ENCODE results near the gene ADGB.

Gene ADGB

DNA sequence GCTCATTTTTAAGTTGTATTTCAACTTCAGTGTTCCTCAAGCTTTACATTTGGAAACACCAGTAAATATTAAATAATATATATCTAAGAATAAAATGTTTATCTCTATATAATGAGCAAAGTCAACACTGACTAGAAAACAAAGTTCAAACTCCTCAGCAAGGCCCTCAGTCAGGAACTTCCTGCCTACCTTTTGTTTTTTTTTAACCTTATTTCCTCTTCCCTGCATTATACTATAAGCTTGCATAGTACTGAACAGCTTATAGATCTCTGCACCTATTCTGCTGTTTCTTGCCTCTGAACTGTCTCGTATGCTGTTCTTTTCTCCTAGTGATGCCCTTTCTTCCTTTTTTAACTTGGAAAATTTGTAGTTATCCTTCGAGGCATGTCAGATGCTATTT, 29.6 kb downstream of the ADGB start:
- in situ Hi-C loops (cut with MboI; ENCODE audit: low sequenced_read_pairs), result no loop called here

DNA sequence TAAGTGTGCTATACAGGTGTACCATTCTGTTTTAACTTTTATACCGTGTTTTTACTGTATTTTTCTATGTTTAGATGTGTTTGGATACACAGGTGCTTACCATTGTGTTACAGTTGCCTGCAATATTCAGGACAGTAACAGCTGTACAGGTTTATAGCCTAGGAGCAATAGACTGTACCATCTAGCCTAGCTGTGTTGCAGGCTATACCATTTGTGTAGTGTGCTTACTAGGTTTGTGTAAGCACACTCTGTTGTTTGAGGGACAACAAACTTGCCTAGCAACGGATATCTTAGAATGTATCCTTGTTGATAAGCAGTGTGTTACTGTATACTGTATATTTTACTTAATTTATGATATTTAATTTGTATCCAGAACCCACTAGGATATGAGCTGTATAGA, 35.2 kb downstream of the ADGB start:
- in situ Hi-C loops (cut with MboI; ENCODE audit: low sequenced_read_pairs), result no loop called here

DNA sequence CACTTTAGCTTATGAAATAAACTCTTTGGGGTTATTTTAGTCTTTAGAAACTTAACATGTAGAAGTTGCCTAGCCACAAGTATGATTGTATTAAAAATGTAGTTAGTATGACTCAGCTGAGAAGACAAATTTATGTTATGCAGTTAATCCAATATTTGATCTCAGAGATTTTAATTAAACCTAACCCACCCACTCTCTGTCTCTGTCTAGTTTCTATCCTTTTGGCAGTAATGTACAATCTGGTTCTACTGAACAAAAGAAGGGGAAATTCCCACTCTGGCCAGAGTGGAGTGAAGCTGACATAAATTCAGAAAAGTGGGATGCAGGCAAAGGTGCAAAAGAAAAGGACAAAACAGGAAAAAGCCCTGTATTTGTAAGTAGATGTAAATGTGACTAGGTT, 36.4 kb downstream of the ADGB start:
- in situ Hi-C loops (cut with MboI; ENCODE audit: low sequenced_read_pairs), result no loop called here

DNA sequence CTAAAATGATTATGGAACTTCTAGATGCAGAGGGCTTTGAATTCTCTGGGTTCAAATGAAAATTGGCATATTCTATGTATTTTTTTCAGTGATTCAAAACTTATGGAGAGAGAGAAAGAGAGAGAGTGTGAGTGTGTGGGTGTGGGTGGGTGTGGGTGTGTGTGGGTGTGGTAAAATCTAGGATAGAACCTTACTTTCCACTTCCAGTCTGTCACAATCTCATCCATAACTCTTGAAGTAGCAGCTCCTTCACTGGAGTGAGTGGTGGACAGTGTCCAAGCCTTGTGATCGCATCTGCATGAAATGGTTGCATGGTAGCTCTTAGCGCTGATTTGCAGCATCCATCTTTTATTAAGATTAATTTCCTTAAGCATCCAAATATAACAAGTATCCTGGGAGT, 37.7 kb downstream of the ADGB start:
- in situ Hi-C loops (cut with MboI; ENCODE audit: low sequenced_read_pairs), result no loop called here

DNA sequence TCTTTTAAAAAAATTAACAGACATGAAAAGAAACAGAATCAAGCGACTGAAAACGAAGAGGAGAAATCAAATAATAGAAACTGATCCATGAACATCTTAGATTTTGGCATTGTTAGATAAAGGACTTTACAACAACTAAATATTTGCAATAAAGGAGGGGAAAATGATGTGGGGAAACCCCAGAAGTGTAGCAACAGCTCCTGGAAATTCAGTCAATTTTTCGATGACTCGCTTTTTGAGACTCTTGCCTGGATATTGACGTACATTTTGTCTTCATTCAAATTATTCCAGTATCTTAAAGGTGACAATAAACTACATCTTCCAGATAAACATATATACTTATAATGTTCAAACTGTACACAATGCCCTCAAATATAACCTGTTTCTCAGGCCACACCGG, 44.1 kb downstream of the ADGB start:
- in situ Hi-C loops (cut with MboI; ENCODE audit: low sequenced_read_pairs), result no loop called here

DNA sequence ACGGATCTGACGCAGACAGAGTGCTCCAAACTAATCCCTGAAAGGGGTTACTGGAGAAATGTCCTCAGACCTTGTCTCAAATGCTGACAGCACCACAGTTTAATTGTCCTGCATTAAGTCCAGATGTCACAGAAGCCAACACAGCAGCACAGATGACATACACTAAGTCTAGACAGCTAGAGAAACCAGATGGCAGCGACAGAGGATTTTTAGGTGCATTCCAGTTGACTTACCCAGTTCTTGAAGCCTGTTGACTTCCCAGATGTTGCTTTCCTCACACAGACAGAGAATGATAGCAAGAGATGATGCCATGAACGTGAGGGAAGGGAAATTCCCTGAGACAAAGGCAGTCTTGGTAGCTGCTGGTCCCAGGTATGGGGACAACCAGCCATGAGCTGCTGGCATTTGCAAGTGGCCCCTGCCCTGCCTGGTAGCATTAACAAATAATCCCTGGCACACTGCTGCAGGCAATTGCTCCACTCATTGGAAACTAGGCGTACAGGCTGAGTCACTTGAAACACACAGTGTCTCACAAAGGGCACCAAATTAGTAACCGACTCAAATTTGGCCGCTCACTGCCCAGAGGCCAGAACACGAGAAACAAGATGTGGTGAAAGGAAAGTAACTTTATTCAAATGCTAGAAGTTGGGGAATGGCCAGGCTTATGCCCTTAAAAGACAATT, 52.2 kb downstream of the ADGB start:
- in situ Hi-C loops (cut with MboI; ENCODE audit: low sequenced_read_pairs), result no loop called here

DNA sequence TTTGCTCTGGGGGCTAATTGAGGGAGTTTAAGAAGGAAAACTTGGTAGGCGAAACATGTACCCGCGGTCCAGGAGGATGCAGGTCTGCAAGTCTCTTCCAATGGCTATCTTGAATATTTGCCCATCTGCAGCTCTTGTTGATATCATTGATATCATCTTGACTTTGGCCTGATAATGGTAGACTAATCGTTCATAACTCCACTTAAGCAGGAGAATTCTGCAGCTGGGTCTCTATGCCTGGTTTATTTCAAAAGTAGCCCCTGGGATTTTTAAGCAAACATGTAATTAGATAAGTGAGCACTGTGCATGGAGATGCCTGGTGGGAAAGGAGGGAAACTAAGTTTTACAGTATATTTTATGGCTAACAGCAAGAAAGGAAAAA, 52.7 kb downstream of the ADGB start:
- in situ Hi-C loops (cut with MboI; ENCODE audit: low sequenced_read_pairs), result no loop called here

DNA sequence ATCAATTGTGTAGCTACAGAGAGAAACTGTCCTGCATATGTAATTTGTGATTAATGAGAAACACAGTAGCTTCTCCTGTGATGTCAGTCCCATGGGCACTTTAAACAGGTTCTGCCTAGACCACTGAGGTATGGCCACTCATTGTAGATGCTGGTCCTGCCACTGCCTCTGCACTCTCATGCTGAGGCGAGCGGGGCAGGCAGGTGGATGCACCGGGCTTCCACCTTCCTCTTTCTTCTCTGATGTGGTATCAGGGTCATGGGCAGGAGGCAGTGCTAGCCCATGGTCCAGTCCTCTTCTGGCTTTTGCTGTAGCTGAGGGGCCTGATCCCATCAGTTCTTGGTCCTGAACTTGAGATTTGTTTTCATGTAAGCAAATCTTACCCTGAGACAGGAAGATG, 58.7 kb downstream of the ADGB start:
- in situ Hi-C loops (cut with MboI; ENCODE audit: low sequenced_read_pairs), result no loop called here

DNA sequence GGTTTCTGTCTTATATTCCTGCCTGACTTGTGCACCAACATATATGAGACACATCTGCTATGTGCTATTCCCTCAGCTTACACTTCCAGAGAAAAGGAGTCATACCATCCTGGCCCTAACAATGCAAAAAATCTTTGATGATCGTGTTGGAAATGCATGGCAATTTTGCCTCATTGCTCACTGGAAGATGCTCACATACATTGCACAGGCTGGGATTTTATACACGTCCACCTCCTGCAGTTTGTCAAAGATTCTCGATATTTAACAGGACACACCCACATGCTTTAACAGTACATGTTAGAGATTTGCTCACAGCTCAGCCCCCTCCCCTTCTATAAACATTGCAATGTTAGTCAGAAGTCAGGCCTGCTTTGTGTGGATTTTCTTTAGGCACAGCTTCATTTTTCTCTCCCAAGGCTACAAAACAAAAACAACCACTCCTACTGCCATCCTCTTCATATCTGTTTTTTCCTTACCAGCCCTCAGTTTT, 66.1 kb downstream of the ADGB start:
- in situ Hi-C loops (cut with MboI; ENCODE audit: low sequenced_read_pairs), result no loop called here

DNA sequence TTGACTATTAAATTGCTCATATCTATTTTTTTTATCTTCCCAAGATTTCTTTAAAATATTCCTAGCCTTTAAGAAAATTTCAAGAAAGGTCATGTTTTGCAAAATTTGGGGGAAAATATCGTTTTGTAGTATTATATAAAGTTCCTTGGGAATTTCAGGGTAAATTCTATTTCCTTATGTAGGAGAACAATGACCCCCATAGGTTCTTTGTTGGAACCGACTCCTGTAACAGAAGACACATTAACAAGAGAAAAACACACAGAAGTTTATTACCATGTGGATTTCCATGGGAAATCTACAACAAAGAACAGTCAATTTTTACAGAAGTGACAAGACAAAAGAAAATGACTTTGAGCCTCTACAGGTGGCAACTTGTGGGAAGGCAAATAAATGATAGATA, 68.1 kb downstream of the ADGB start:
- in situ Hi-C loops (cut with MboI; ENCODE audit: low sequenced_read_pairs), result no loop called here

DNA sequence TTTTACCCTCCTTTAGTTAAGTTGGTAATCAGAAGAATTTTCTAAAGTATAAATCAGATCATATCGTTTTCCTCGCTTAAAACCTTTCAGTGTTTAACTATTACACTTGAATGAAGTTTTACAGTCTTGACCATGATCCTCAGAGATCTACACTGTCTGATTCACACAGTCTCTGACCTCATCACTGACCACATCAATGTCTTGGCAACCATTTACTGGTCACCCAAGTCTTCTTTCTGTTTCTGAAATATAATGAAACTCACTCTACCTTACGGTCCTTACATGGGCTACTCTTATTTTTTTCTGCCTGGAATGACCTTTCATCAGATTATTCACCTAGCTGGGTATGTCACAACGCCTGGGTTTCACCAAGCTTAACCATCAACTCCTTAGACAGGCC, 71.4 kb downstream of the ADGB start:
- in situ Hi-C loops (cut with MboI; ENCODE audit: low sequenced_read_pairs), result no loop called here

DNA sequence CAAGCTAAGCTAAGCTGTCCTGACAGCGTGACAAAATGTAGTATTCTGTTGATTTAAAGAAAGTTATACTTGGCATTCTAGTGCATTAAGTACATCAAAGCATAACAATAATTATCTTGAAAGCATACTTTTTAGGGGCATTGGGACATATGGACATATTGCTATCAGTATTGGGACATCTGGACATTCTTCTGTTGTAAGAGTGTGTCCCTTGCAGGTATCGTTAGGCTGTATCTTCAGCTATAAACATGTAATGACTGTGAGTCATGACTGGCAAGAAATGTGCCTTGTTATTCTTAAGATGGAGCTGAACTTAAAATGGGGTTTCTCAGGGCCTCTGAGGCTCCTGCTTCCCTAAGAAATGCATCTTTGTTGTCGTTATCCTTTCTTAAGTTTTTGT, 74.3 kb downstream of the ADGB start:
- in situ Hi-C loops (cut with MboI; ENCODE audit: low sequenced_read_pairs), result no loop called here

DNA sequence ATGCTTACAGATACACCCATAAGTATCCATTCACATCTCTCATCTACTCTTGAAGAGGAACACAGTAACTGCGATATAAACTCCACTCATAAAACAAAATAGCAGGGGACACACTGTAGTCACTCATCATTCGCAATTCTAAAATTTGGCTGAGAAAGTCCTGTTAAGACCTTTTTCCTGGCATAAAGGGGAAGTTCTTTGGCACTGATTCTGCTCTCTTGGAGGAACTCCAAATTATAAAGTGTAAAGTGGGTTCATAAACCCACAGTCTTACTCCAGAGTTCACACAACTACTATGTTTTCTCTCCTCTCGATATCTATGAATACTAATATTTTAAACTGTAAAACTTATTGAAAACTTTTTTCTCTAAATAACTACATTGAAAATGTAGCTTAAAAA, 80.6 kb downstream of the ADGB start:
- in situ Hi-C loops (cut with MboI; ENCODE audit: low sequenced_read_pairs), result no loop called here

DNA sequence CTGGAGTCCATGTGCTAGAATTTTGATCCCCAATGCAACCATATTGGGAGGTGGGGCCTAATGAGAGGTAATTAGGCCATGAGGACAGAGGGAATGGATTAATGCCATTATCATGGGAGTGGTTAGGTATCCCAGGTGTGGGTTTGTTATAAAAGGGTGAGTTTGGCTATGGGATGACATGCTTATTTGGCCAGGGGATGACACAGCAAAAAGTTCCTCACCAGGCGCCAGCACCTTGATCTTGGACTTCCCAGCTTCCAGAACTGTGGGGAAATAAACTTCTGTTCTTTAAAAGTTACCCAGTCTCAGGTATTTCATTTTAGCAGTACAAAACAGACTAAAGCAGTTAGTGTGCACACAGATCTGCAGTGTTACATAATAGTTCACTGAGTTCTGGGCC, 84.1 kb downstream of the ADGB start:
- in situ Hi-C loops (cut with MboI; ENCODE audit: low sequenced_read_pairs), result no loop called here

DNA sequence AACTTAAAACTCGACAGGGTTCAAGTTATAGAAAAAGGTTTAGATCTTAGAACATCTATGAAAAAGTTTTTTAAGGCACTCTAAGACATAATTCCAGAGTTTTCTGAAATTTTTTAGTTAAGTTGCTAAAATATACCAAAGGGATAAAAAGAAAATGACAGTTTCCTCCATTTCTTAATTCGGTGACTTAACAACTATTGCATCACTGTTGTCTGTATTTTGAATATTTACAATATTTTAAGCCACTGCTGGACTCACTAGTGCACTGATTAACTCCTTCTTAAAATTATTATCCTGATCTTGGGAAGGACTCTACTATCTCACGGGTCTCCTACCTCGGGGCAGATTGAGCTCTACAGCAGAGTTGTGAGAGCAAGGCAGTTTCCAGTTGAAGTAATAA, 91.0 kb downstream of the ADGB start:
- in situ Hi-C loops (cut with MboI; ENCODE audit: low sequenced_read_pairs), result no loop called here

DNA sequence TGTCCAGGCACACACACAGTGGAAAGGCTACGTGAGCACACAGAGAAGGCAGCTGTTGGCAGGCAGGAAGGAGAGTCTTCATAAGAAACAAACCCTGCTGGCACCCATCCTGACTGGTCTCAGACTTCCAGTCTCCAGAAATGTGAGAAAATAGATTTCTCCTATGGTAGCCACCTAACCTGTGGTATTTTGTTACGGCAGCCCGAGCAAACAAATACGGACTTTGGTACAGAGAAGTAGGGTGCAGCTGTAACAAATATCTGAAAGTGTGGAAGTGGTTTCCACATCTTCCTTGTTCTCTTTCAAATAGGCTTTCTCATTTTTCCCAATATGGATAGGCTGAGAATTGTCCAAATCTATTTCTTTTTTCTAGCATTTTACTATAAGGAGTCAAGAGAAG, 94.6 kb downstream of the ADGB start:
- in situ Hi-C loops (cut with MboI; ENCODE audit: low sequenced_read_pairs), result no loop called here

DNA sequence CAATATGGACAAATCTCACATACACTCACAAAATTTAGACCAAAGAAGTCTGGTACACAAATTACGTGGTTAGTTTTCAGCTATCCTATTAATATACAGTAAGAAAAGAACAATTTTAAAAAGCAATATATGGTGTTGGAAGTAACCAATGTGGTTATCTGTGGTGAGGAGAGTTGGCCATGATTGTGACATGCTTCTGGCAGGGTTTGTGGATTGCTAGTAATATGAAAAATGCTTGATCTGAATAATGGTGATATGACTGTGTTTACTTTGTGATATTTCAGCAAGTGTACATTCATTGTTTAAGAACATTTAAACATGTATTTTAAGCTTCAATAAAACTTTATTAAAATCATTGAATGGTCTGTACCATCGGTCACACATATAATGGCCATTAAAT, 99.1 kb downstream of the ADGB start:
- in situ Hi-C loops (cut with MboI; ENCODE audit: low sequenced_read_pairs), result no loop called here

DNA sequence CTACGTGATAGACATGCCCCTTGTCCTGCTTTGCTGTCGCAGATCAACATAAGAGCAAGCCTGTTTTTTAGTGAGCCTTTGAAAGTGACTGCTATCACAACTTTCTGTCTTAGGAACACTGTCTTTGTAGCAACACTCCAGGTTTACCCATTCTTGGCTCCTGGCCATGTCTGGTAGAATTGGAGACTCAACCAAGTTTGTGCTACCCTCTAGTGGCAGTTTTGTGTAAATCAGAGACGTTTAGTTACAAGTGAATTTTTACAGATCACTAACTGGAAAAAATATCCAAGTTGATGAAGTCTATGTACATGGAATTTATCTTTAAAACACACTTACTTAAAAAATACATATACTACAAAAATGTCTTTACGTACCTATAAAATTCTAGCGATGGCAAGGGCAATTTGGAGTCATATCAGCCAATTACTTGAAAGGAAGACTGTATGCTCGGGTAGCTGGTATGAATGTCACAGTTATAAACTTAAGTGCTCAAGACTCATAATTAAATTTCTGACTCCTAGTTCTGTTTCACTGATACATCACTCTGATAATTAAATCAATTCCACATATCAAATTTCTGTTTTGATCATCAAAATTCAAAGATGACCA, 101.4 kb downstream of the ADGB start:
- in situ Hi-C loops (cut with MboI; ENCODE audit: low sequenced_read_pairs), result no loop called here

DNA sequence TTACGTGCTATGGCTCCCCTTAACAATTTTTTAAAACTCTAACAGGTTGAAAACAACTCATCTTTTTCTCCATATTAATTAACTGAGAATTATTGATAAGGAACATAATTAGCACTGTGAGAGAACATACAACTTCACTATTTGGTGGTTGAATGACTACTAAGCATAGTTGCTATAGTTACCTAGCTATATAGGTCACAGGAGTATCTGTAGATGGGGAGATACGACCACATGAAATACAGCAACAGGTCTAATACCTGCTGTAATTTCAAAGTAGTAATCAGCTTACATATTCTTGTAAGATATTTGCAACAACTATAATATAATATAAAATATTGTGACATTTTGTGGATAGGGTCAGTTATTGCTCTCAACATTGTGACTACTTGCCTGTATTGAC, 102.9 kb downstream of the ADGB start:
- in situ Hi-C loops (cut with MboI; ENCODE audit: low sequenced_read_pairs), result no loop called here

DNA sequence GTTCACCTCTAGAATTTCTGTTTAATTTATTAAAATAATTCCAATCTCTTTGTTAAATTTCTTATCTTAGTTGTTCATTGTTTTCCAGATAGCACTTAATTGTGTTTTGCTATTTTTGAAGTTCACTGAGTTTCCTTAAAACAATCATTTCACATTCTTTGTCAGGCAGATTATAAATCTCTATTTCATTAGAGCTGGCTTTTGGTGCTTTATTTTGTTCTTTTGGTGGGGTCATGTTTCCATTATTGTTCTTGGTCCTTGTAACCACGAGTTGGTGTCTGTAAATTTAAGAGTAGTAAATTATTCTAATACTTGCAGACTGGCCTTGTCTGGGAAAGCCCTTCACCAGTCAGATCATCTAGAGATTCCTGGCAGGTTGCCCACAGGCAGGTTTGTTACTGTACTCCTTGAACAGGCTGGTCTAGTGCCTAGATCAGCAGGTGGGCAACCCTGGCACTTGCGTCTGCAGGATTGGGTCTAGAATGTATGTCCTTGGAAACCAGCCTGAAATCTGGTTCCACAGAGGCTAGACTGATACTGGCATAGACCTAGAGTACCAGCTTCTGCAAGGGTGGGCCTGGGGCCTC, 110.4 kb downstream of the ADGB start:
- in situ Hi-C loops (cut with MboI; ENCODE audit: low sequenced_read_pairs), result no loop called here

DNA sequence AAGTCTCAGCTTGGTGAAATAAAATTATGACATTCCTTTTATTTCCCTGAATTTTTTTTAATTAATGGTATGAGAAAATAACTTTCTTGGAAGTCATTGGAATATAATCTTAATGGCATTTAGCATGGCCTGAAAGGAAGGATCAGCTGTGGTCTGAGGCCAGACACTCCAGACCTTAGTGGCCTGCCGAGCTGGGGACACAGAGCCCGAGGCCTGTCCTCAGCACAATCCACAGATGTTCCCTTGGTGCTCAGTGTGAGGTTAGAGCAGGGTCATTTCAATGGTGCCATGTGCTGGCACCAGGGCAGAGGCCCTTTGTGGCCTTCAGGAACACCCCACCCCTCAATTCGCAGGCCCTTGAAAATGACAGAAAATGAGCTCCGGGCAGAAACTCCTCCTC, 120.6 kb downstream of the ADGB start:
- in situ Hi-C loops (cut with MboI; ENCODE audit: low sequenced_read_pairs), result no loop called here

DNA sequence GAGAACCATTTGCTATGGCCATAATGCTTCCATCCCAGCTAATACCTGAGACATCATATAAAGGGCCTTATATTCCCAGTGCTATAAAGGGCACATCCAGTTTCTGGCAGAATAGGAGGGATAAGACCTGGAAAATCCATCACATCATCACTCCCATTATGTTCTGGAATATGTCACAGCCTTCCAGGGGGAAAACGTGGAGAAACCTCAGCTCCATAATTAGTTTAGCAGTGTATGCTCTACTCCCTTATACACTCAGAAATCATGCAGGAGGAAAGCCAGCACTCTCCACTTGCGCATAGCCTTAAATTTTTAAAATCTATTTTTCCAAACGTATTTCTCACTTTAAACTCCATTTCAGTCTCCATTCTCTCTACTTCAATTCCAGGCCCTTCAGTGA, 140.9 kb downstream of the ADGB start:
- in situ Hi-C loops (cut with MboI; ENCODE audit: low sequenced_read_pairs), result no loop called here

DNA sequence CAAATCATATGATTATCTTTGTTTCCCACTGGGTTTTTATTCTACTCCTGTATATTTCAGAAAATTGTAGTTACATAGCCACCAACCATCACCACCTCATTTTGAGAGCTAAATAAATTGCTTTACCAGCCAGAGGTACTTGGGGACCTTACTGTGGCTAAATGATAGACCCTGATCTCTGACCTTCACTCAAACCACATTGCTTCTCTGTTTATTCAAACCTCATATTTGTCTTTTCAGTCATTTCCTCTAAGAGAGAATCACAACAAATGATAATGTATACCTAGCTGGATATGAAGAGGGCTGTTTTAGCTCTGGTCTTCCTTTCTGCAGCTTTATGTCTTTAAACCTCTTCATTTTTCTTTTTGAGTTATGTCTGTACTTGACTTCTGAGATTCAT, 142.8 kb downstream of the ADGB start:
- in situ Hi-C loops (cut with MboI; ENCODE audit: low sequenced_read_pairs), result no loop called here

All from HL-60/S4 treated with phorbol 12-myristate 13-acetate at 8.2 ng/mL for 4 days and 3 days (cell line).